ENCODE measurements around the gene AK5. TPM values are rescaled to one million over a fixed set of nuclear protein-coding genes. Genes with fewer than 3 reads are reported as not detected.

The AK5 gene
- total and polyA plus RNA-seq, 2 donors = 0.71 to 2.0 TPM

- WGBS = 91% methylated on average over 2 of the region's 2 CpGs
Observed at GRCh38 chr1:77394166-77394565, 112.3 kb downstream of the AK5 start.

GRCh38 chr1:77395051-77395450 lies 113.2 kb downstream of the AK5 start:
- Histone ChIP-seq H3K27me3 (ENCODE audit: control insufficient read depth in 2 of 2, insufficient read depth in 1 of 2, low read length in 1 of 2) (no peaks in the 10 kb centered on the region), H3K36me3 (ENCODE audit: control insufficient read depth in 2 of 2, insufficient read depth in 2 of 2, low read length in 1 of 2) (no peaks in the 10 kb centered on the region), H3K4me3 (ENCODE audit: low read length in 2 of 2) (no peak overlapping the region), H3K4me1 (ENCODE audit: control insufficient read depth in 2 of 2, insufficient read depth in 2 of 2, low read length in 2 of 2) (no peaks in the 10 kb centered on the region), H3K9me3 (ENCODE audit: control insufficient read depth in 2 of 2, insufficient read depth in 1 of 2, low read length in 1 of 2) (no peaks in the 10 kb centered on the region), H3K27ac (ENCODE audit: low read depth in 1 of 2, low read length in 1 of 2) (no peak overlapping the region)
- no peak for DNase-seq (ENCODE audit: low read depth in 6 of 9, low spot score in 9 of 9)

More at GRCh38 chr1:77394166-77394565, 112.3 kb downstream of the AK5 start:
- Histone ChIP-seq H3K36me3 (ENCODE audit: control insufficient read depth in 2 of 2, insufficient read depth in 2 of 2, low read length in 1 of 2) (no peaks in the 10 kb centered on the region), H3K4me1 (ENCODE audit: control insufficient read depth in 2 of 2, insufficient read depth in 2 of 2, low read length in 2 of 2) (no peaks in the 10 kb centered on the region), H3K4me3 (ENCODE audit: low read length in 2 of 2) (no peak overlapping the region), H3K27me3 (ENCODE audit: control insufficient read depth in 2 of 2, insufficient read depth in 1 of 2, low read length in 1 of 2) (no peaks in the 10 kb centered on the region), H3K9me3 (ENCODE audit: control insufficient read depth in 2 of 2, insufficient read depth in 1 of 2, low read length in 1 of 2) (no peaks in the 10 kb centered on the region), H3K27ac (ENCODE audit: low read depth in 1 of 2, low read length in 1 of 2) (no peak overlapping the region)
- no peak for DNase-seq (ENCODE audit: low read depth in 6 of 9, low spot score in 9 of 9)

GRCh38 chr1:77398152-77398551 lies 116.3 kb downstream of the AK5 start:
- no peaks in the 10 kb centered on the region for H3K9me3 ChIP-seq (ENCODE audit: control insufficient read depth in 2 of 2, insufficient read depth in 1 of 2, low read length in 1 of 2)
- WGBS = 93% methylated on average over 3 of the region's 3 CpGs
- H3K4me3 ChIP-seq (ENCODE audit: low read length in 2 of 2) = no peak overlapping the region
- no peaks in the 10 kb centered on the region for H3K36me3 ChIP-seq (ENCODE audit: control insufficient read depth in 2 of 2, insufficient read depth in 2 of 2, low read length in 1 of 2)
- H3K4me1 ChIP-seq (ENCODE audit: control insufficient read depth in 2 of 2, insufficient read depth in 2 of 2, low read length in 2 of 2) = no peaks in the 10 kb centered on the region
- no peaks in the 10 kb centered on the region for H3K27me3 ChIP-seq (ENCODE audit: control insufficient read depth in 2 of 2, insufficient read depth in 1 of 2, low read length in 1 of 2)
- no peak overlapping the region for H3K27ac ChIP-seq (ENCODE audit: low read depth in 1 of 2, low read length in 1 of 2)
- no peak for DNase-seq (ENCODE audit: low read depth in 6 of 9, low spot score in 9 of 9)

- no peak overlapping the region for H3K27ac ChIP-seq (ENCODE audit: low read depth in 1 of 2, low read length in 1 of 2)
- no peaks in the 10 kb centered on the region for H3K4me1 ChIP-seq (ENCODE audit: control insufficient read depth in 2 of 2, insufficient read depth in 2 of 2, low read length in 2 of 2)
- no peaks in the 10 kb centered on the region for H3K36me3 ChIP-seq (ENCODE audit: control insufficient read depth in 2 of 2, insufficient read depth in 2 of 2, low read length in 1 of 2)
- no peak for DNase-seq (ENCODE audit: low read depth in 6 of 9, low spot score in 9 of 9)
- H3K9me3 ChIP-seq (ENCODE audit: control insufficient read depth in 2 of 2, insufficient read depth in 1 of 2, low read length in 1 of 2) = no peaks in the 10 kb centered on the region
- no peak overlapping the region for H3K4me3 ChIP-seq (ENCODE audit: low read length in 2 of 2)
- H3K27me3 ChIP-seq (ENCODE audit: control insufficient read depth in 2 of 2, insufficient read depth in 1 of 2, low read length in 1 of 2) = no peaks in the 10 kb centered on the region
- WGBS = 95% methylated on average over 6 of the region's 6 CpGs
Observed at GRCh38 chr1:77399250-77400086, 117.6 kb downstream of the AK5 start.

- DNase-seq (ENCODE audit: low read depth in 6 of 9, low spot score in 9 of 9) = no peak
- Histone ChIP-seq H3K4me3 (ENCODE audit: low read length in 2 of 2) (no peak overlapping the region), H3K27me3 (ENCODE audit: control insufficient read depth in 2 of 2, insufficient read depth in 1 of 2, low read length in 1 of 2) (no peaks in the 10 kb centered on the region), H3K4me1 (ENCODE audit: control insufficient read depth in 2 of 2, insufficient read depth in 2 of 2, low read length in 2 of 2) (no peaks in the 10 kb centered on the region), H3K36me3 (ENCODE audit: control insufficient read depth in 2 of 2, insufficient read depth in 2 of 2, low read length in 1 of 2) (no peaks in the 10 kb centered on the region), H3K9me3 (ENCODE audit: control insufficient read depth in 2 of 2, insufficient read depth in 1 of 2, low read length in 1 of 2) (no peaks in the 10 kb centered on the region), H3K27ac (ENCODE audit: low read depth in 1 of 2, low read length in 1 of 2) (no peak overlapping the region)
- 94% methylated on average over 2 of the region's 2 CpGs for WGBS
Observed at GRCh38 chr1:77400781-77401180, 119.0 kb downstream of the AK5 start.

- H3K36me3 ChIP-seq (ENCODE audit: control insufficient read depth in 2 of 2, insufficient read depth in 2 of 2, low read length in 1 of 2) = no peaks in the 10 kb centered on the region
- H3K9me3 ChIP-seq (ENCODE audit: control insufficient read depth in 2 of 2, insufficient read depth in 1 of 2, low read length in 1 of 2) = no peaks in the 10 kb centered on the region
- no peaks in the 10 kb centered on the region for H3K27me3 ChIP-seq (ENCODE audit: control insufficient read depth in 2 of 2, insufficient read depth in 1 of 2, low read length in 1 of 2)
- no peak overlapping the region for H3K27ac ChIP-seq (ENCODE audit: low read depth in 1 of 2, low read length in 1 of 2)
- H3K4me3 ChIP-seq (ENCODE audit: low read length in 2 of 2) = no peak overlapping the region
- DNase-seq (ENCODE audit: low read depth in 6 of 9, low spot score in 9 of 9) = no peak
- 97% methylated on average over 2 of the region's 2 CpGs for WGBS
- H3K4me1 ChIP-seq (ENCODE audit: control insufficient read depth in 2 of 2, insufficient read depth in 2 of 2, low read length in 2 of 2) = no peaks in the 10 kb centered on the region
Observed at GRCh38 chr1:77401384-77401783, 119.6 kb downstream of the AK5 start.

GRCh38 chr1:77405186-77405585 lies 123.4 kb downstream of the AK5 start:
- no peaks in the 10 kb centered on the region for H3K36me3 ChIP-seq (ENCODE audit: control insufficient read depth in 2 of 2, insufficient read depth in 2 of 2, low read length in 1 of 2)
- H3K4me3 ChIP-seq (ENCODE audit: low read length in 2 of 2) = no peak overlapping the region
- no peaks in the 10 kb centered on the region for H3K9me3 ChIP-seq (ENCODE audit: control insufficient read depth in 2 of 2, insufficient read depth in 1 of 2, low read length in 1 of 2)
- no peak overlapping the region for H3K27ac ChIP-seq (ENCODE audit: low read depth in 1 of 2, low read length in 1 of 2)
- no peaks in the 10 kb centered on the region for H3K4me1 ChIP-seq (ENCODE audit: control insufficient read depth in 2 of 2, insufficient read depth in 2 of 2, low read length in 2 of 2)
- 95% methylated on average over 4 of the region's 4 CpGs for WGBS
- H3K27me3 ChIP-seq (ENCODE audit: control insufficient read depth in 2 of 2, insufficient read depth in 1 of 2, low read length in 1 of 2) = no peaks in the 10 kb centered on the region
- no peak for DNase-seq (ENCODE audit: low read depth in 6 of 9, low spot score in 9 of 9)

GRCh38 chr1:77406661-77407060 lies 124.8 kb downstream of the AK5 start:
- no peak for DNase-seq (ENCODE audit: low read depth in 6 of 9, low spot score in 9 of 9)

GRCh38 chr1:77407738-77408375 lies 126.0 kb downstream of the AK5 start:
- Histone ChIP-seq H3K27ac (ENCODE audit: low read depth in 1 of 2, low read length in 1 of 2) (no peak overlapping the region), H3K9me3 (ENCODE audit: control insufficient read depth in 2 of 2, insufficient read depth in 1 of 2, low read length in 1 of 2) (no peaks in the 10 kb centered on the region), H3K36me3 (ENCODE audit: control insufficient read depth in 2 of 2, insufficient read depth in 2 of 2, low read length in 1 of 2) (no peaks in the 10 kb centered on the region), H3K27me3 (ENCODE audit: control insufficient read depth in 2 of 2, insufficient read depth in 1 of 2, low read length in 1 of 2) (no peaks in the 10 kb centered on the region), H3K4me3 (ENCODE audit: low read length in 2 of 2) (no peak overlapping the region), H3K4me1 (ENCODE audit: control insufficient read depth in 2 of 2, insufficient read depth in 2 of 2, low read length in 2 of 2) (peaks cover 0 to 2% of the 10 kb centered on the region in 2 donors)
- no peak for DNase-seq (ENCODE audit: low read depth in 6 of 9, low spot score in 9 of 9)

More at GRCh38 chr1:77406661-77407060, 124.8 kb downstream of the AK5 start:
- H3K9me3 ChIP-seq (ENCODE audit: control insufficient read depth in 2 of 2, insufficient read depth in 1 of 2, low read length in 1 of 2) = no peaks in the 10 kb centered on the region
- H3K36me3 ChIP-seq (ENCODE audit: control insufficient read depth in 2 of 2, insufficient read depth in 2 of 2, low read length in 1 of 2) = no peaks in the 10 kb centered on the region
- H3K4me3 ChIP-seq (ENCODE audit: low read length in 2 of 2) = no peak overlapping the region
- no peaks in the 10 kb centered on the region for H3K27me3 ChIP-seq (ENCODE audit: control insufficient read depth in 2 of 2, insufficient read depth in 1 of 2, low read length in 1 of 2)
- no peaks in the 10 kb centered on the region for H3K4me1 ChIP-seq (ENCODE audit: control insufficient read depth in 2 of 2, insufficient read depth in 2 of 2, low read length in 2 of 2)
- no peak overlapping the region for H3K27ac ChIP-seq (ENCODE audit: low read depth in 1 of 2, low read length in 1 of 2)
